Ovary (tissue), 10 donors: Measurements from ENCODE around the gene SYT3. TPM values are rescaled to one million over a fixed set of nuclear protein-coding genes. Genes with fewer than 3 reads are reported as not detected.
A peak's percentile ranks its signal among the peaks of the same experiment; 100 is the strongest.

Experiments
- DNase-seq, 5 donors: peaks; one replicate each; pipeline ENCODE4 v3.0.0-alpha.2; 2019 to 2020
- H3K27ac ChIP-seq, 2 donors: fragments of 200-600 bp; one replicate each; pipeline versions ENCODE4 v1.5.1 to v1.8.0; 2019 to 2022
- H3K27me3 ChIP-seq: fragments of 200-600 bp; one replicate; pipeline ENCODE4 v1.8.0; 2022
- H3K36me3 ChIP-seq: fragments of 200-600 bp; sonication (generic); one replicate; pipeline ENCODE4 v1.5.1; 2019
- H3K4me1 ChIP-seq: one replicate; pipeline ENCODE4 v1.8.1; 2013; ENCODE audit warnings: mild to moderate bottlenecking, moderate library complexity; ENCODE audit not compliant: insufficient read depth
- H3K4me3 ChIP-seq: fragments of 200-600 bp; sonication (generic); one replicate; pipeline ENCODE4 v1.5.1; 2017
- H3K9me3 ChIP-seq, 2 donors: fragments of 200-600 bp in 1 of 2; sonication (generic) in 1 of 2; one replicate each; pipeline versions ENCODE4 v1.5.1 to v1.8.1; 2013 to 2019; ENCODE audit warnings: mild to moderate bottlenecking in 1 of 2, moderate library complexity in 1 of 2
- CTCF ChIP-seq, 3 donors: fragments of 450-650 bp in 2 of 3; fragments of 200-600 bp in 1 of 3; IDR thresholded peaks; one replicate each; pipeline versions ENCODE4 v1.5.1 to v1.8.0; 2016 to 2022; ENCODE audit warnings: antibody characterized with exemption in 3 of 3, mild to moderate bottlenecking in 1 of 3
- EP300 ChIP-seq: sonication (generic); formaldehyde crosslinking; IDR thresholded peaks from one replicate; pipeline ENCODE4 v1.6.1; 2017; ENCODE audit warnings: antibody characterized with exemption
- POLR2A ChIP-seq: fragments of 450-650 bp; IDR thresholded peaks from one replicate; pipeline ENCODE4 v1.6.1; 2017; ENCODE audit warnings: antibody characterized with exemption, mild to moderate bottlenecking, moderate library complexity
- WGBS, 3 donors: extraction: QIAGEN DNeasy Blood & Tissue Kit in 1 of 3; methylation state at CpG; one replicate each; pipeline versions ENCODE4 v1.1.5 to v1.1.7; 2013 to 2017; 5-methylcytosine and 5-hydroxymethylcytosine counted together
- intact Hi-C, 4 donors: fragments of 100-400 bp; cut with DNase I; formaldehyde crosslinking; loops; one replicate each; pipeline versions ENCODE4 v1.11.0 to v1.15.1; 2022 to 2023
- long read RNA-seq, 3 donors: library from polyadenylated mRNA in 2 of 3; unstranded in 2 of 3; transcript quantifications; one replicate each; pipeline ENCODE4 v2.0.0 and lab custom pipeline, GENCODE V29; 2021 to 2026
- polyA plus RNA-seq, 2 donors: library from polyadenylated mRNA; stranded (reverse); fragments of 200-250 nt in 1 of 2; fragments of 350-450 nt in 1 of 2; fragmentation: Illumina TruSeq in 1 of 2; extraction: RNeasy Lipid Tissue Mini Kit (QIAGEN cat#74804) in 1 of 2; gene quantifications; one replicate each; pipeline ENCODE4 v1.2.3, GENCODE V29; 2013 to 2014
- total RNA-seq, 7 donors: library from RNA; depleted of rRNA in 2 of 7; stranded (reverse); fragments of >200 nt in 2 of 7; fragmentation: NEBNext Ultra II Directional in 3 of 7; extraction: Animal tissue kit (Norgen Biotek cat#: 25700) in 3 of 7; gene quantifications; one replicate each; pipeline versions ENCODE4 v1.1.0 to v1.2.4, GENCODE V29; 2016 to 2023
- donor health status: DM: no; HTN: no; CAD: no; lungs with moderate emphysema.
- donor health status: DM: no; HTN: no; CAD: no.
- donor health status: Bipolar disorder and iron deficiency.
- donor health status: DM: yes; HTN: yes; CAD: no.
- donor health status: DM: no; HTN: no; CAD: no.
- donor health status: DM: yes; HTN: yes; CAD: no.

Gene SYT3, protein sequence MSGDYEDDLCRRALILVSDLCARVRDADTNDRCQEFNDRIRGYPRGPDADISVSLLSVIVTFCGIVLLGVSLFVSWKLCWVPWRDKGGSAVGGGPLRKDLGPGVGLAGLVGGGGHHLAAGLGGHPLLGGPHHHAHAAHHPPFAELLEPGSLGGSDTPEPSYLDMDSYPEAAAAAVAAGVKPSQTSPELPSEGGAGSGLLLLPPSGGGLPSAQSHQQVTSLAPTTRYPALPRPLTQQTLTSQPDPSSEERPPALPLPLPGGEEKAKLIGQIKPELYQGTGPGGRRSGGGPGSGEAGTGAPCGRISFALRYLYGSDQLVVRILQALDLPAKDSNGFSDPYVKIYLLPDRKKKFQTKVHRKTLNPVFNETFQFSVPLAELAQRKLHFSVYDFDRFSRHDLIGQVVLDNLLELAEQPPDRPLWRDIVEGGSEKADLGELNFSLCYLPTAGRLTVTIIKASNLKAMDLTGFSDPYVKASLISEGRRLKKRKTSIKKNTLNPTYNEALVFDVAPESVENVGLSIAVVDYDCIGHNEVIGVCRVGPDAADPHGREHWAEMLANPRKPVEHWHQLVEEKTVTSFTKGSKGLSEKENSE
- under 1 TPM in 1 of 7 donors, not detected in 6; 0.08 TPM for total RNA-seq
- under 1 TPM; 0.10 to 0.32 TPM for polyA plus RNA-seq
- long read RNA-seq, donor 1, result 0 reads
- long read RNA-seq, donor 2, partial matches to known transcripts, result 29 of 34 reads
- long read RNA-seq, donor 2, other reads (novel, unspliced or antisense), result 5 of 34 reads
- long read RNA-seq, donor 3, partial matches to known transcripts, result 0 of 1 reads
- long read RNA-seq, donor 3, other reads (novel, unspliced or antisense), result 0 of 1 reads

DNA sequence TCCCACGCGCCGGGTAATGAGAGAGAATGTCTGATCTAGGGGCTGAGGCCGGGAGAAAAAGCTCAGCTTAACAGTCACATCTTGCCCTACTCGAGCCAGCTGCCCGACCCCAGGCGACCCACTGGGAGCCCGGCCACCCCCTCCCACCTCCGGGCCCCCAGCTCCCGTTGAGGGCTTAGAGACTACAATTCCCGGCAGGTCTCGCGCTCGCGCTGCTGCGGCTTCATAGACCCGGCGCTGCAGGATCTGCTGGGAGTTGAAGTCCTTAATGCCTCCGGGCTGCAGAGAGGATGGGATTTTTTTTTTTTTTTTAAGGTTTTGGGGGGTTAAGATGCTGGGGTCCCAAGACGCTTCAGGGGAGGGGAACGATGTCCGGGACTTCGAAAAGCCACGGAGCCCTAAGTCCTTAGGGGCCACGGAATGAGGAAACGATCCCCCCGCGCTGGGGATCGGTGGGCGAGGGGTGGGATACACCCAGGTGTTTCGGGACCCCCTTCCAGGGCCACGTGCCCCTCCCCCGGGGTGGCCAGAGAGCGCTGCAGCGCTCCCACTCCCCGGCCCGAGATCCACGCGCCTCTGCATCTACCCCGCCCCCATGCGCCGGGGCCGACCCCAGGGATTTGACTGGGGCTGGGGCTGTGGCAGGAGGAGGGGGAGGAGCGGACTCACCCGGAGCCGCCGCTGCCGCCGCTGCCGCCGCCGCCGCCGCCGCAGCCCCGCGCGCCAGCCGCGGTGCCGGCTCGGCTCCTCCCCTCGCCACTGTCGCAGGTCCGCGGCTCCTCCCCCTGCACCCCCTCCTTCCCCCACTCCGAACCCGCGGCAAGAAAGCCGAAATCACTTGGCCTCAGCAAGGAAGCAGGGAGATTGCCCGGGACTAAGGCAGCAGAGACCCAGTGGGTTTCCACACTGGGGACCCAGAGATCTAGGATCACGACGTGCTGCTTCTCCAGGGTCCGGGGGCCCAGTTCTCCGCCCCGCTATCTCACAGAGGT lies at the start of gene SYT3:
Gene SYT3, minus strand, starts transcription at position 761 of the 992 bp plus-strand sequence. CDS start 2,470 bp downstream, outside the sequence.
- no peak within 1 kb of the TSS for H3K4me3 ChIP-seq
- WGBS, 3 donors, result 2 to 6% (median 3%) methylated on average over 57 to 76 of the region's 76 CpGs
- H3K4me1 ChIP-seq, result no peaks in the 10 kb centered on the region
- no peaks in the 10 kb centered on the region for H3K36me3 ChIP-seq
- no peak for TF ChIP-seq EP300
- TF ChIP-seq CTCF (IDR thresholded peaks at IDR 0.05), result no peak
- TF ChIP-seq POLR2A, result no peak
- H3K9me3 ChIP-seq, result no peaks in the 10 kb centered on the region
- intact Hi-C loops, result no loop called here
- H3K27me3 ChIP-seq, result no peaks in the 10 kb centered on the region
- H3K27ac ChIP-seq, result no peak within 1 kb of the TSS
- peak in 1 of 5 donors; percentile 28 for DNase-seq

DNA sequence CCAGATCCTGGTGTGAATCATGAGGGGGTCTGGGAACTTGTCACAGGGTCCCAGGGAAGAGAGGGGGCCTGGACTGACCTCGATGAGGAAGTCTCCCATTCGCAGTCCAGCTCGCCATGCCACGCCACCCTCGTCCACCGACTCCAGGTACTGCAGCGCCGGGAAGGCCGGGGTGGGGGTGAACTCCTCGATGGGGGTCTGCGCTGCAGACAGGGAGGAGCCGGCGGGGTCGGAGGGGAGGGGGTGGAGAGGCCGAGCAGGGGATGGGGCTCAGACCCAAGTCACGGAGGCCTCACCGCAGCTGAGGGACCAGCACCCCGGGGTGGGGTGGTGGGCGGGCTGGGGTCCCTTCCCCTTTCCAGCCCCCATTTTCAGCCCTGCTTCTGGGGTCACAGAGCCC lies 49.1 kb upstream of the SYT3 start:
- WGBS, 3 donors, result 81 to 87% (median 83%) methylated on average over 16 to 19 of the region's 19 CpGs
- no peaks in the 10 kb centered on the region for H3K36me3 ChIP-seq
- TF ChIP-seq CTCF (IDR thresholded peaks at IDR 0.05) (no peak), POLR2A (no peak), EP300 (no peak)
- H3K4me3 ChIP-seq, result no peak overlapping the region
- no peaks in the 10 kb centered on the region for H3K4me1 ChIP-seq
- no peak for DNase-seq
- intact Hi-C loops, result no loop called here
- no peaks in the 10 kb centered on the region for H3K9me3 ChIP-seq
- no peaks in the 10 kb centered on the region for H3K27me3 ChIP-seq
- H3K27ac ChIP-seq, result no peak overlapping the region

- no peaks in the 10 kb centered on the region for H3K36me3 ChIP-seq
- no peak overlapping the region for H3K4me3 ChIP-seq
- TF ChIP-seq POLR2A (no peak), EP300 (no peak), CTCF (IDR thresholded peaks at IDR 0.05) (no peak)
- WGBS, 3 donors, result 61 to 75% (median 63%) methylated on average over 37 to 50 of the region's 50 CpGs
- intact Hi-C loops, result no loop called here
- no peaks in the 10 kb centered on the region for H3K4me1 ChIP-seq
- no peaks in the 10 kb centered on the region for H3K27me3 ChIP-seq
- no peak overlapping the region for H3K27ac ChIP-seq
- no peaks in the 10 kb centered on the region for H3K9me3 ChIP-seq
- DNase-seq, result no peak
Observed at GRCh38 chr19:50686310-50687032, 46.8 kb upstream of the SYT3 start.
